A172 (cell line): Measurements from ENCODE around the gene HCAR1. TPM values are rescaled to one million over a fixed set of nuclear protein-coding genes. Genes with fewer than 3 reads are reported as not detected.

ENCODE experiments used
- total RNA-seq: library from RNA; depleted of rRNA; stranded (reverse); fragments of >200 nt; shearing (Covaris generic); gene quantifications from 2 replicates; pipeline ENCODE4 v1.2.3, GENCODE V29; 2014; rRNA removed

Gene HCAR1
- total RNA-seq, 1 experiment from 2014 or later: not detected

Other genes starting within 250 kb of the HCAR1 start
- gene ZCCHC8, start 229.9 kb downstream of the HCAR1 start, total RNA-seq: 19.7 and 30.2 TPM in 2 replicates
- 54.0 and 69.1 TPM in 2 replicates for gene RSRC2, start 203.9 kb downstream of the HCAR1 start, total RNA-seq
- gene KNTC1, start 203.6 kb downstream of the HCAR1 start, total RNA-seq: 43.3 and 49.0 TPM in 2 replicates
- not detected in 2 replicates for gene HCAR2, start 27.5 kb downstream of the HCAR1 start, total RNA-seq
- gene HCAR3, start 14.0 kb downstream of the HCAR1 start, total RNA-seq: not detected in 2 replicates
- 73.2 and 80.1 TPM in 2 replicates for gene DENR, start 22.0 kb upstream of the HCAR1 start, total RNA-seq
- gene CCDC62, start 43.7 kb upstream of the HCAR1 start, total RNA-seq: 0.16 TPM in 1 of 2 replicates, not detected in the other
- 19.1 and 22.4 TPM in 2 replicates for gene HIP1R, start 104.6 kb upstream of the HCAR1 start, total RNA-seq
- 19.2 and 23.9 TPM in 2 replicates for gene VPS37B, start 165.3 kb upstream of the HCAR1 start, total RNA-seq
- 15.0 and 15.8 TPM in 2 replicates for gene ABCB9, start 235.6 kb upstream of the HCAR1 start, total RNA-seq
- gene OGFOD2, start 244.4 kb upstream of the HCAR1 start, total RNA-seq: 12.0 and 20.9 TPM in 2 replicates
- 228 and 284 TPM in 2 replicates for gene ARL6IP4, start 249.8 kb upstream of the HCAR1 start, total RNA-seq